Activated T-cell treated with anti-CD3 and anti-CD28 coated beads, Interleukin-2, amount 50 U/mL, for 1 hour (primary cell): ENCODE results near the gene MPHOSPH8.
A peak's percentile ranks its signal among the peaks of the same experiment; 100 is the strongest.

Source experiments
- DNase-seq: peaks from one replicate; pipeline ENCODE4 v3.0.0-alpha.2; 2020

MPHOSPH8 gene

GRCh38 chr13:19633479-19634255, at the start of gene MPHOSPH8:
Gene MPHOSPH8 (plus strand): TSS chr13:19633659. CDS start chr13:19633749, 90 bp downstream.
- peak; percentile 91 for DNase-seq

GRCh38 chr13:19586904-19587634, 46.4 kb upstream of the MPHOSPH8 start:
- peak; percentile 71 for DNase-seq

- no peak for DNase-seq
These were observed 45.7 kb upstream of the MPHOSPH8 start for GRCh38 chr13:19587635-19588300.

- no peak for DNase-seq
These were observed 44.1 kb upstream of the MPHOSPH8 start for GRCh38 chr13:19589312-19589711.

- DNase-seq, result no peak
These were observed 43.0 kb upstream of the MPHOSPH8 start for GRCh38 chr13:19590423-19590822.

- no peak for DNase-seq
These were observed 41.6 kb upstream of the MPHOSPH8 start for GRCh38 chr13:19591864-19592263.

GRCh38 chr13:19592657-19593180, 40.7 kb upstream of the MPHOSPH8 start:
- no peak for DNase-seq

- no peak for DNase-seq
These were observed 37.4 kb upstream of the MPHOSPH8 start for GRCh38 chr13:19596086-19596485.

- DNase-seq, result no peak
These were observed 36.5 kb upstream of the MPHOSPH8 start for GRCh38 chr13:19596960-19597361.

- no peak for DNase-seq
These were observed 35.9 kb upstream of the MPHOSPH8 start for GRCh38 chr13:19597523-19597922.

- DNase-seq, result peak; percentile 49
These were observed 31.4 kb upstream of the MPHOSPH8 start for GRCh38 chr13:19601749-19602725.

GRCh38 chr13:19604306-19604705, 29.2 kb upstream of the MPHOSPH8 start:
- DNase-seq, result no peak

GRCh38 chr13:19605161-19605955, 28.1 kb upstream of the MPHOSPH8 start:
- DNase-seq, result no peak

GRCh38 chr13:19606152-19606551, 27.3 kb upstream of the MPHOSPH8 start:
- no peak for DNase-seq

GRCh38 chr13:19606737-19607136, 26.7 kb upstream of the MPHOSPH8 start:
- DNase-seq, result no peak

GRCh38 chr13:19607523-19608078, 25.9 kb upstream of the MPHOSPH8 start:
- DNase-seq, result no peak

- no peak for DNase-seq
These were observed 14.5 kb upstream of the MPHOSPH8 start for GRCh38 chr13:19618977-19619376.

- no peak for DNase-seq
These were observed 11.3 kb upstream of the MPHOSPH8 start for GRCh38 chr13:19622193-19622592.

- DNase-seq, result no peak
These were observed 9.2 kb upstream of the MPHOSPH8 start for GRCh38 chr13:19624265-19624664.

- DNase-seq, result no peak
These were observed 462 bp upstream of the MPHOSPH8 start for GRCh38 chr13:19632915-19633478.
